Cardiac muscle cell (in vitro differentiated cells and primary cell): ENCODE results near the gene STX8. TPM values are rescaled to one million over a fixed set of nuclear protein-coding genes. Genes with fewer than 3 reads are reported as not detected.

Experiments
- DNase-seq, 2 donors: peaks; one replicate each; pipeline versions ENCODE4 v3.0.0 to v3.0.0-alpha.2; 2010 to 2017; ENCODE audit warnings: low read depth in 1 of 2, low spot score in 1 of 2
- H3K27ac ChIP-seq: fragments of 200-600 bp; sonication (generic); 2 replicates; pipeline ENCODE4 v1.5.1; 2016
- H3K27me3 ChIP-seq: fragments of 200-600 bp; sonication (generic); 2 replicates; pipeline ENCODE4 v1.6.0; 2016; ENCODE audit warnings: control low read depth
- H3K36me3 ChIP-seq: fragments of 200-600 bp; sonication (generic); 2 replicates; pipeline ENCODE4 v1.5.1; 2016; ENCODE audit warnings: control low read depth
- H3K4me1 ChIP-seq: fragments of 200-600 bp; sonication (generic); 2 replicates; pipeline ENCODE4 v1.8.1; 2017; ENCODE audit warnings: low read depth, mild to moderate bottlenecking, mixed run types
- H3K4me3 ChIP-seq: fragments of 200-600 bp; sonication (generic); 2 replicates; pipeline ENCODE4 v1.5.1; 2016; ENCODE audit warnings: mild to moderate bottlenecking
- H3K9me3 ChIP-seq: fragments of 200-600 bp; sonication (generic); 2 replicates; pipeline ENCODE4 v1.5.1; 2017; ENCODE audit warnings: low read depth, mild to moderate bottlenecking, control low read depth
- CTCF ChIP-seq: IDR thresholded peaks from 2 replicates; pipeline ENCODE4 v1.5.1; 2012; ENCODE audit warnings: low read depth, mild to moderate bottlenecking, low read length
- polyA plus RNA-seq: library from polyadenylated mRNA; unstranded; fragments of >200 nt; fragmentation: Nextera tagmentation; extraction: Ambion mirVana; gene quantifications from 2 replicates; pipeline ENCODE4 v1.2.1, GENCODE V29; 2016
- total RNA-seq: library from RNA; depleted of rRNA; stranded (reverse); fragments of >200 nt; gene quantifications from 2 replicates; pipeline ENCODE4 v1.2.3, GENCODE V29; 2016

Gene STX8
- total and polyA plus RNA-seq, 2 experiments from 2014 or later, result 46.9 to 95.2 TPM

DNA sequence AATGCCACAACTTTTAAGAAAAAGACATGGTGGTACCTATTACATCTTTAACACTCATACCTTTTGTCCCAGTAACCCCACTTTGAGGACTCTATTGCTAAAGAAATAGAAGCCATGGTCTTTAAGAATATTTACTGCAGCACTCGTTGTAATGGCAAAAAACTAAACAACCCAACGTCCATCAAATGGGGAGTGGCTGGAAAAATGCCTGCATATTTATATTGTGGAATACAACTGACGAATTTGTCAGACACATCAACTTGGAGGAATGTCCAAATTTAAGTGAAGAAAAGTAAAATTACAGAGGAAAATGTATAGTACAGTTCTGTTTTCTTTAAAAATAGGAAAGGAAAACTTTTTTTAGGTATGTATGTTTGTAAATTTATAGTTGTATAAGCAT is 47.8 kb downstream of the STX8 start:
- Histone ChIP-seq H3K4me3 (no peak overlapping the region), H3K4me1 (peaks cover 3% of the 10 kb centered on the region), H3K36me3 (no peaks in the 10 kb centered on the region), H3K27me3 (no peaks in the 10 kb centered on the region), H3K9me3 (no peaks in the 10 kb centered on the region), H3K27ac (no peak overlapping the region)
- DNase-seq, result no peak
- TF ChIP-seq CTCF, result no peak

GRCh38 chr17:9522074-9522473 is 53.5 kb downstream of the STX8 start:
- Histone ChIP-seq H3K27me3 (no peaks in the 10 kb centered on the region), H3K36me3 (no peaks in the 10 kb centered on the region), H3K27ac (no peak overlapping the region), H3K4me3 (no peak overlapping the region), H3K9me3 (no peaks in the 10 kb centered on the region), H3K4me1 (peaks cover 12% of the 10 kb centered on the region)
- peak; percentile 48 to 75 for DNase-seq
- peak; percentile 53 for TF ChIP-seq CTCF

- H3K36me3 ChIP-seq, result no peaks in the 10 kb centered on the region
- no peaks in the 10 kb centered on the region for H3K27me3 ChIP-seq
- peaks cover 12% of the 10 kb centered on the region for H3K4me1 ChIP-seq
- TF ChIP-seq CTCF, result no peak
- no peak overlapping the region for H3K4me3 ChIP-seq
- H3K27ac ChIP-seq, result no peak overlapping the region
- H3K9me3 ChIP-seq, result no peaks in the 10 kb centered on the region
- DNase-seq, result peak in 1 of 2 donors; percentile 2
Observed at GRCh38 chr17:9521062-9521461, 54.6 kb downstream of the STX8 start.

GRCh38 chr17:9520649-9521048 is 55.0 kb downstream of the STX8 start:
- no peak for DNase-seq
- Histone ChIP-seq H3K36me3 (no peaks in the 10 kb centered on the region), H3K9me3 (no peaks in the 10 kb centered on the region), H3K27me3 (no peaks in the 10 kb centered on the region), H3K4me3 (no peak overlapping the region), H3K4me1 (peaks cover 12% of the 10 kb centered on the region), H3K27ac (no peak overlapping the region)
- no peak for TF ChIP-seq CTCF

- Histone ChIP-seq H3K27me3 (no peaks in the 10 kb centered on the region), H3K4me3 (no peak overlapping the region), H3K36me3 (no peaks in the 10 kb centered on the region), H3K4me1 (peaks cover 12% of the 10 kb centered on the region), H3K27ac (no peak overlapping the region), H3K9me3 (no peaks in the 10 kb centered on the region)
- no peak for DNase-seq
- no peak for TF ChIP-seq CTCF
Observed at GRCh38 chr17:9519583-9520272, 55.9 kb downstream of the STX8 start.
